ENCODE results near the gene PIGS. TPM values are rescaled to one million over a fixed set of nuclear protein-coding genes. Genes with fewer than 3 reads are reported as not detected.

Gene PIGS
- total RNA-seq, 1 donor from 2014 or later = 65.0 TPM

GRCh38 chr17:28503420-28503819 is 67.9 kb downstream of the PIGS start:
- no peaks in the 10 kb centered on the region for H3K36me3 Mint-ChIP-seq (ENCODE audit: insufficient read depth)

More at GRCh38 chr17:28503420-28503819, 67.9 kb downstream of the PIGS start:
- H3K4me1 Mint-ChIP-seq (ENCODE audit: low read depth) = peaks cover 30% of the 10 kb centered on the region
- DNase-seq (ENCODE audit: low spot score, unreplicated experiment) = no peak
- no peaks in the 10 kb centered on the region for H3K9me3 Mint-ChIP-seq (ENCODE audit: low read depth)
- no peak for TF ChIP-seq CTCF (IDR thresholded peaks at IDR 0.05; ENCODE audit: unreplicated experiment)
- H3K27ac Mint-ChIP-seq = no peak overlapping the region
- peaks cover 24% of the 10 kb centered on the region for H3K27me3 Mint-ChIP-seq
- no peak overlapping the region for H3K4me3 Mint-ChIP-seq (ENCODE audit: low read depth)

Other genes starting within 250 kb of the PIGS start
- gene IFT20, start 236.1 kb downstream of the PIGS start, total RNA-seq = 35.4 and 41.0 TPM in 2 replicates
- gene TNFAIP1, start 235.8 kb downstream of the PIGS start, total RNA-seq = 50.9 and 51.0 TPM in 2 replicates
- gene POLDIP2, start 214.0 kb downstream of the PIGS start, total RNA-seq = 66.0 and 68.6 TPM in 2 replicates
- gene SEBOX, start 206.3 kb downstream of the PIGS start, total RNA-seq = not detected in 2 replicates
- 128 and 139 TPM in 2 replicates for gene VTN, start 201.2 kb downstream of the PIGS start, total RNA-seq
- 20.0 and 20.5 TPM in 2 replicates for gene SARM1, start 199.8 kb downstream of the PIGS start, total RNA-seq
- 15.7 and 16.1 TPM in 2 replicates for gene SLC46A1, start 165.3 kb downstream of the PIGS start, total RNA-seq
- 0.29 and 0.31 TPM in 2 replicates for gene SLC13A2, start 97.9 kb downstream of the PIGS start, total RNA-seq
- gene FOXN1, start 65.2 kb downstream of the PIGS start, total RNA-seq = 0.07 TPM in 1 of 2 replicates, not detected in the other
- gene UNC119, start 18.9 kb downstream of the PIGS start, total RNA-seq = 41.3 and 46.7 TPM in 2 replicates
- gene ALDOC, start 5.4 kb upstream of the PIGS start, total RNA-seq = 4.8 and 5.6 TPM in 2 replicates
- gene SPAG5, start 27.5 kb upstream of the PIGS start, total RNA-seq = 69.4 and 77.8 TPM in 2 replicates
- 35.5 and 36.7 TPM in 2 replicates for gene RSKR, start 42.7 kb upstream of the PIGS start, total RNA-seq
- 182 and 190 TPM in 2 replicates for gene BLTP2, start 73.6 kb upstream of the PIGS start, total RNA-seq
- gene SDF2, start 90.4 kb upstream of the PIGS start, total RNA-seq = 53.3 and 57.9 TPM in 2 replicates
- gene SUPT6H, start 90.7 kb upstream of the PIGS start, total RNA-seq = 80.0 and 88.0 TPM in 2 replicates
- 15.2 and 16.3 TPM in 2 replicates for gene PROCA1, start 140.4 kb upstream of the PIGS start, total RNA-seq
- 147 and 150 TPM in 2 replicates for gene RAB34, start 146.3 kb upstream of the PIGS start, total RNA-seq
- gene RPL23A, start 148.5 kb upstream of the PIGS start, total RNA-seq = 1,486 and 1,562 TPM in 2 replicates
- 14.0 and 15.5 TPM in 2 replicates for gene TLCD1, start 154.7 kb upstream of the PIGS start, total RNA-seq
- gene NEK8, start 157.3 kb upstream of the PIGS start, total RNA-seq = 15.4 and 16.8 TPM in 2 replicates
- 254 and 260 TPM in 2 replicates for gene TRAF4, start 172.5 kb upstream of the PIGS start, total RNA-seq